NCI-H526 (cell line): ENCODE measurements around the gene EPB41L4A.
A peak's percentile ranks its signal among the peaks of the same experiment; 100 is the strongest.

Source experiments
- DNase-seq, 2 experiments: peaks; one replicate each; lab custom pipeline; 2025; lab: John Stamatoyannopoulos, UW

EPB41L4A gene

DNA sequence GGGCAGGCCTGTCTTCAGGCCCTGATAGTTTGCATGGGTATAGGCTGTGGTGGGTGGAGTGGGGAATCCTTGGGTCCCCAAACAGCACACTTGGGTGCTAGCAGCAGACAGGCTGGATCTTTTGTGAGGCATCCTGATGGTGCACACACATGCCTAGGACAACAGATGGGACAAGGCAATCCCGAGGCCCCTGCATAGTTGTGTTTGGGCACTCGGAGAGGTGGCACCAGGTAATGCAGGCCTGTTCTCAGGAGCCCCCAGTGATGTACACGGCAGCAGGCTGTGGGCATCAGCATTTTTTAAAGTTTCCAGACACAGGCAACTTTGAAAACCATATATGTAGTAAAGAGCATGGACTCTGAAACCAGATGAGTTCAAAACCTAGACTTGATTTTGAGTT, 65.4 kb downstream of the EPB41L4A start:
- DNase-seq = no peak

DNA sequence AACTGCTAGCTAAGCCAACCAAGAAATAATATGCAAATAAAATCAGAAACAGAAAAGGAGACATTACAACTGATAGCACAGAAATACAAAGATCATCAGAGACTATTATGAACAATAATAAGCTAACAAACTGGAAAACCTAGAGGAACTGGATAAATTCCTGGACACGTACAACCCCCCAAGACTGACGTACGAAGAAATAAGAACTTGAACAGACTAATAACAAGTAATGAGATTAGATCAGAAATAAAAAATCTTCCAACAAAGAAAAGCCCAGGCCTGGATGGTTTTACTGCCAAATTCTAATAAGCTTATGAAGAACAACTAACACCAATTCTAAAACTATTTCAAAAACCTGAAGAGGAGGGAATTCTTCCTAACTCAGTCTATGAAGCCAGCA, 67.9 kb downstream of the EPB41L4A start:
- no peak for DNase-seq

- DNase-seq = no peak
Measured at GRCh38 chr5:112350626-112351025, 68.5 kb downstream of the EPB41L4A start.

DNA sequence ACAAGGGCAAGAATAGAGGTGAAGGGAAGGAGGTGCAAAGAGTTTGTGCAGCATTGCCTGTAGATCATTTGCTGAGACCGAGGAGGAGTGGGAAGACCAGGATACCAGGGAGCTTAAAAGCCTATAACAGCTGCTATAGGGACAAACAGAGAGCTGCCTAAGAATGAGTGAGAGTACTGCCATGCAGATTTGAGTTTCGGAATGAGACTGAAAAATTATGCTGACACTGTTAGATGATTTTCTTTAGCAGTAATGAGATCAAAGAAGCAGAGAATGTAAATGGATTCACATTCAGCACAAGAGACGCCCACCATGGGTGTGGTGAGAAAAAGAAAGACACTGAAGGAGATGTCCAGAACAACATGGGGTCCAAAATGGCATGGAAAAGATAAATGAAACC, 69.7 kb downstream of the EPB41L4A start:
- no peak for DNase-seq

DNA sequence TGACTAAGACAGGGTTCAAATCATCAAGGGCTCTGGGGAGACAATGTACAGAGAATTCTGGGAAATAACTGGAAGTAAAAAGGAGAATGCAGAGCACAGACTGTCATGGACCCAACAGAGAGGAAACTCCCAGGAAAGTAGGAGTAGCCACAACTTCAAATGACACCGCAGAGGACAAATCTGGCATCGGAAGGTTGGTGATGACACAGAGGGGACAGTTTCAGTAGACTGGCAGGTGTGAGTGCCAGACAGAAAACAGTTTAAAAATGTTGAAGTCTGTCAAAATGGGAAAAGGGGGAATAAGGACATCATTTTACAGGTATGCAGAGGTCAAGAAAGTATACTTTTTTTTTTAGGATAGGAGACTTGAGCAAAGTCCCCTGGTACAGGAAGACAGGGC, 70.2 kb downstream of the EPB41L4A start:
- DNase-seq = no peak

- no peak for DNase-seq
Measured at GRCh38 chr5:112348387-112348786, 70.7 kb downstream of the EPB41L4A start.

GRCh38 chr5:112346411-112347044, 72.5 kb downstream of the EPB41L4A start:
- DNase-seq = no peak

DNA sequence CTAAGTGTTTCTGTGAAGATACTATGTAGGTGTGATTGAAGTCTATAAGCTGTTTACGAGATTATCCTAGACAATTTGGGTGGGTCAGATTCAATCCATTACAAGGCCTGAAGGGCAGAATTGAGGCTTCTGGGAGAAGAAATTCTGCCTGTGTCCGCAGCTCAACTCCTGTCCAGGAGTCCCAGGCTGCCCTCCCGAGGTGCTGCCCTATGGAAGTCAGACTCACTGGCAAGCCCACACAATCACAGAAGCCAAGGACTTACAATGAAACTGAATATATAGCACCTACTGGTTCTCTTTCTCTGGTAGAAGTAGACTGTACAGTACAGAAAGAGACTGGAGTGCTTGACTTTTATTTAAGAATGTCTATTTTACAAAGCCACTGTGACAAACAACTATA, 74.5 kb downstream of the EPB41L4A start:
- no peak for DNase-seq

DNA sequence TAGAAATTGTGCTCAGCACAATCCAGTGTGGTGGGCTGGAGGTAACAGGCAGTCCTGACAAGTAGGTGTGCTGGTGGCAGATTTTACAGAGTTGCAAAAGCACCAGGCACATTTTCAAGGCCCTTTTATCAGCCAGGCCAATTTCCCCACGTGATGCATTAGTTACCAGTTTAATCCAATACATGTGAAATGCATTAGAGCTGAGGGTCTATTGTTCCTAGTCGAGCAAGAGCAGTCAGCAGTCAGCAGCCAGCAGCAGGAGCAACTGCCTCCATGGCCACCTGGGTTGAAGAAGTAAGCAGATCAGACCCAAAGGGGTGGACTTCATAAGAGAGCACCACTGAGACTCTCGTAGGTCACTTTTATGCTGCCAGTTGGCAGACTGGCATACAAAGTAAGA, 76.7 kb downstream of the EPB41L4A start:
- no peak for DNase-seq

- DNase-seq = no peak
Measured at GRCh38 chr5:112339761-112340160, 79.3 kb downstream of the EPB41L4A start.

GRCh38 chr5:112338681-112339337, 80.3 kb downstream of the EPB41L4A start:
- no peak for DNase-seq

DNA sequence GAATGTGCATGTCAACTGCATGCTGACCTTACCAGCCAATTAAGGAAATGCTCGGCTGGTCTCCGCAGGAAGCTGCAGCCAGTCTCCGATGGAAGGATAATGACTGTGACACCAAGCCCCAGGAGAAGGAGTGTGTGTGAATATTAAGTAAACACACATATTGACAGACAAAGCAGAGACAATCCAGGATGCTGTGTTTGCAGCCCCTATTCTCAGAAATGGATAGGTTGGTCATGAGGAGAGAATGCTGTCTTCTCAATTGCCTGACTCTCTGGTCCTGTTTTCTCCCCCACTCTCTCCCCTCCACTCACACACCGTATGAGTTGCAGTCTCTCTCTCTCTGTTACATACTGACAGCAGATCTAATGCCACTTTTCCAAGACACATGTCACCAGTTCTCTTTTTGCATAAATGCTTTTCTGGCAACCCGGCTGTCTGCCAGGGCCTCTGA, 85.7 kb downstream of the EPB41L4A start:
- peak in 1 of 2 experiments; percentile 11 for DNase-seq

DNA sequence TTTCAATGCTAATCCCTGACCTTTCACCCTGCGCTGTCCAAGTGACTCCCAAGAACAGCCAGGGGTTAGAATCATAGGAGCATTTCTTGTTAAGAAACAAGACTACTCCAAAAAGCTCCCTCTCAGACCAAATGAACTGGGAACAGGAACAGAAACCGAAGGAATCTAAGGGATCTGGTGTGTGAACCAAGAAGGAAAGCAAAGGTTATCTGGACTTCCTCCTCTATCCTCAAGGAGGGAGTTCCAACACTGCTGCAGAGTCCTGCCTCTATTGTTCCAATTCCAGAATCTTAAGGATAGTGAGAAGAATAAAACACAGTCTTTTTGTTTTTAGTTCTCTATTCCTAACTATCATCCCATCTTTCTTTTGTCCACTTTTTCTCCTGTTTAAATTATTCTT, 87.2 kb downstream of the EPB41L4A start:
- no peak for DNase-seq

DNA sequence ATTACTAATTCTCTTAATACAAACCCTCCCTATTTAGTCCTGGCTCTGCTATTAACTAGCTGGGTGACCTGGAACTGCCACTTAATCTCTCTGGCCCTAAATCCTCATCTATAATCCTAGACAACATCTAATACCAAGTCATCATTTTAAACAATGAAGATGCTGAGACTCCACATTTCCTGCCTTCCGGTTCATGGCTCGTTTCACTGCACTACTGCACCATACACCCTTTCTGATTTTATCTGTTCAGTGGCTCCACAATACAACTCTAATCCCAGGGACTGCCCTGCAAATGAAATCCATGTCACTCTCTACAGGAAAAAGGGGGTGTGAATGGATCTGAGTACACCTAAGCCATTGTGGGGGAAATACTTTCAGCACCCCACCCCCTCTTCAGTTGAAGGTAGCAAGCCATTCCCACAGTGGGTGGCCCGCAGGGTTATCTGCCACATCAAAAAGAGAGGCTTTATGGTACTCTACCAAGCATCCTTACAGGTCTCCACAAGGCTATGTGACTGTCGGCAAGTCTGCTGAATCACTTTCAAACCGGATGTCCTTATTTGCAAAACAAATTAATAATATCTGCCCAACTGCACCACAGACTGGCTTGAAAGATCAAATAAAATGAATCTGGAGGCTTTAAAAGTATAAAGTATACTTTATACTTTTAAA, 89.5 kb downstream of the EPB41L4A start:
- DNase-seq = peak; percentile 55 to 60

- no peak for DNase-seq
Measured at GRCh38 chr5:112323166-112323565, 95.9 kb downstream of the EPB41L4A start.

- DNase-seq = no peak
Measured at GRCh38 chr5:112320408-112320807, 98.7 kb downstream of the EPB41L4A start.

DNA sequence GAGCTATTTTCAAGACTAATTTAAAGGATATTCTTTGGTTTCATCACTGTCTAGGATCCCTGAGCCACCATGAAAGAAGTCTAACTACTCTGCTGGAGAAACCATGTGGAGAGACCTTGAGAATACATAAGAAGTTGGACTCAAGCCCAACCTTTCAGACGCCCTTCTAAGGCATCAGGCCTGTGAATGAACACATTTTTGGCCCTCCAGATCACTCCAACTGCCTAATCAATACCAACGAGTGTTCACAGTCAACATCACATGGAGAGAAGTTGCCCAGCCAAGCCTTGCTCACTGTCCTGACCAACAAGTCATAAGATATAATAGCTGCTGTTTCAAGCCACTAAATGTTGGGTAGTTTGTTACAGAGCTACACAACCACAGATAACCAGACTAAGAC, 100.7 kb downstream of the EPB41L4A start:
- no peak for DNase-seq

DNA sequence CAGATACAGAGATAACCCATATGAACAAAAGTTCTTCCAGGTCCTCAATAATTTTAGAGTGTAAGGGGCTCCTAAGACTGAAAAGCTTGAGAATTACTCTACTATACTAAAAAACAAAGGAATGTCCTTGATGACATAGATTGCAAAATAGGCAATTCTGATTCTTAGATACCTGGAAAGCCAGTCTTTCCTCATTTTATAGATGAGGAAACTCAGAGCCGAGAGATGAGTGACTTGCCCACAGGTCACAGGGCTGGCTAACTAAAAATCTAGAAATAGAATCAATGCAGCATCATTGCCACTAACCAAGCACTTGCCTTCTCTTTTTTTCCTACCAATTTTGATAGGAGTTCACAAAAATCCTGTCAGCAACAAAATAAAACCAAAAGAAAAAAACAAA, 101.2 kb downstream of the EPB41L4A start:
- no peak for DNase-seq

DNA sequence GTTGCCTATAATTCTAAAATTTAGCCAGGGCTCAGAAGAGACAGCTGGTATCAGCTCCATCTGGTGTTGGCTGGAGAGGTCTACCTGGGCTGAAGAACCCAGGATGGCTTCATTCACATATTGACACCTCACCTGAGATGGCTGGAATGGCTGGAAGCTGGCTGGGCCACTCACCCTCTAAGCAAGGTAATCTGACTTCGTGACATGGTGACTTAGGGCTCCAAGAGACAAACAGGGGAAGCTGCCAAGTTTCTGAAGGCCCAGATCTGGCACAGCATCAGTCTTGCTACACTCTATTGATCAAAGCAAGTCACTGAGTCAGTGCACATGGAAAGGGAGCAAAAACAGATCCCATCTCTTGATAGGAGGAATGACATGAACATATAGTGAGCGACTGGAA, 102.3 kb downstream of the EPB41L4A start:
- no peak for DNase-seq

- peak in 1 of 2 experiments; percentile 3 for DNase-seq
Measured at GRCh38 chr5:112316006-112316405, 103.1 kb downstream of the EPB41L4A start.

DNA sequence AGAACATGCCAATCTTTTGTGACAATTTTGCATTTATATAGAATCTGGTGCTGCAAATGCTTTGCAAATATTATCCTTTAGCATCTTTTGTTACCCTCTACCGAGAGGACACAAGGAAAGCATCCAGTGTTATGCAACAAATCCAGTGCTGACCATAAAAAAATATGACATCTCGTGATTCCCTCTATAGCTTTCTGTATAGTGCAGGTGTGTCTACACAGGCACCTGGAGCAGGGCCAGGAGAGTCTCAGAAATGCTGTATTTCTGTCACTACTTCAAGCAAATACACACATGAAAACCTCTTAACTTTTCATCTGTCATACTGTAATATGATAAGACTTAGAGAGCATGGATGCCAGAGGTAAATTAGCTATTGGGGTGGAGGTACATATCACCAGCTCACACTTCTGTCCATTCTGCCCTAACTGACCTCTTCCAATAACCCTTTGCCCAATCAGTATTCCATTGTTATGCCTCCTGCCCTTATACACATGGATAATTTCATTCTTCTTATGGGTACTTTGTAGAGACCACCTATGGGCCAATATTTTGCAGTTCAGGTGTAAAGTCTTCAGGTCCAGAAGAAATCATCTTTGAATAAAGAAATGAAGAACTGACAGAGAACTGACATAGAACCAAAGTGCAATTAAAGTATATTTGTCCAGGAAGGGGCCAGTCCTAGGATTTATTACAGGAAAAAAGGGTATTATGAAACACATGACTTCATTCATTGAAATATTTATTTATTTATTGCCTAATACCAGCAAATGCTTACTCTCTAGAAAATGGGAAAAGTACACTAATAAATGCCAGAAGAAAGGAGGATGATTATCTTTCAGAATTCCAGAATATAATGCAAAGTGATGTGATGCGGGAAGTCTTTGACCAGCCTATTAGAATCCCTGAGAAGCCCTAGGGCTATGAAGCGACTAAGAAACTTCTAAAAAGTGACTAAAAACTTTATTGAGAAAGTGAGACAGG, 106.5 kb downstream of the EPB41L4A start:
- no peak for DNase-seq

DNA sequence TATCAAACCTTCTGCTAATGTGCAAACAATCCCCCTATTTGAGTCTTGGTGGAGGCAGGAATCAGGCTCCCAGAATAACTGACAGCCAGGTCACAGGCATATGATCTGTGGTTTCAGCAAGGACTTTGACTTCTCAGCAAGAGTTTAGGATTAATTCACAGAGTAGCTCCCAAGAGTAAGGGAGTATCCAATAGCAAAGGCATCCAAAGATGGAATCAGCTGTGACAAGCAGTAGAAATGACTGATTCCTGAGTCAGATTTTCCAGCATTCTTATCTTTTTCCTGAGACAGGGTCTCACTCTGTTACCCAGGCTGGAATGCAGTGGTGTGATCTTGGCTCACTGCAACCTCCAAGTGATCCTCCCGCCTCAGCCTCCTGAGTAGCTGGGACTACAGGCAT, 108.3 kb downstream of the EPB41L4A start:
- DNase-seq = no peak
